ENCODE results near the gene CLIP2.

The CLIP2 gene

GRCh38 chr7:74344132-74344496 lies 54.9 kb downstream of the CLIP2 start:
- TF ChIP-seq ZC3H10 (CRISPR knock-in tag; IDR thresholded peaks at IDR 0.05) (no peak), ESRRG (CRISPR knock-in tag; IDR thresholded peaks at IDR 0.05) (no peak), ZNF70 (CRISPR knock-in tag; IDR thresholded peaks at IDR 0.05) (no peak), ISL1 (CRISPR knock-in tag; IDR thresholded peaks at IDR 0.05) (no peak), CSDC2 (CRISPR knock-in tag; IDR thresholded peaks at IDR 0.05) (no peak), ZFP3 (CRISPR knock-in tag; IDR thresholded peaks at IDR 0.05) (no peak), CREB5 (CRISPR knock-in tag; IDR thresholded peaks at IDR 0.05; ENCODE audit: low read depth) (no peak), OSR1 (CRISPR knock-in tag; IDR thresholded peaks at IDR 0.05) (no peak), PPARA (CRISPR knock-in tag; IDR thresholded peaks at IDR 0.05; ENCODE audit: borderline replicate concordance) (no peak), ZFP30 (CRISPR knock-in tag; IDR thresholded peaks at IDR 0.05) (no peak), TCF4 (CRISPR knock-in tag; IDR thresholded peaks at IDR 0.05; ENCODE audit: borderline replicate concordance) (no peak), PATZ1 (CRISPR knock-in tag; IDR thresholded peaks at IDR 0.05; ENCODE audit: borderline replicate concordance) (no peak), SNAI2 (CRISPR knock-in tag; IDR thresholded peaks at IDR 0.05) (no peak)
- peak; percentile 73 for ATAC-seq

- no peak for TF ChIP-seq PPARA (CRISPR knock-in tag; IDR thresholded peaks at IDR 0.05; ENCODE audit: borderline replicate concordance)
- no peak for TF ChIP-seq TOX (CRISPR knock-in tag; IDR thresholded peaks at IDR 0.05; ENCODE audit: borderline replicate concordance)
- TF ChIP-seq TSHZ2 (CRISPR knock-in tag; IDR thresholded peaks at IDR 0.05), result no peak
- TF ChIP-seq, protein P1, sequence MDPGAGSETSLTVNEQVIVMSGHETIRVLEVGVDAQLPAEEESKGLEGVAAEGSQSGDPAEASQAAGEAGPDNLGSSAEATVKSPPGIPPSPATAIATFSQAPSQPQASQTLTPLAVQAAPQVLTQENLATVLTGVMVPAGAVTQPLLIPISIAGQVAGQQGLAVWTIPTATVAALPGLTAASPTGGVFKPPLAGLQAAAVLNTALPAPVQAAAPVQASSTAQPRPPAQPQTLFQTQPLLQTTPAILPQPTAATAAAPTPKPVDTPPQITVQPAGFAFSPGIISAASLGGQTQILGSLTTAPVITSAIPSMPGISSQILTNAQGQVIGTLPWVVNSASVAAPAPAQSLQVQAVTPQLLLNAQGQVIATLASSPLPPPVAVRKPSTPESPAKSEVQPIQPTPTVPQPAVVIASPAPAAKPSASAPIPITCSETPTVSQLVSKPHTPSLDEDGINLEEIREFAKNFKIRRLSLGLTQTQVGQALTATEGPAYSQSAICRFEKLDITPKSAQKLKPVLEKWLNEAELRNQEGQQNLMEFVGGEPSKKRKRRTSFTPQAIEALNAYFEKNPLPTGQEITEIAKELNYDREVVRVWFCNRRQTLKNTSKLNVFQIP (CRISPR knock-in tag; IDR thresholded peaks at IDR 0.05; ENCODE audit: borderline replicate concordance, low read depth), result no peak
- TF ChIP-seq ZNF565 (CRISPR knock-in tag; conservative IDR thresholded peaks at IDR 0.05; ENCODE audit: low read depth), result no peak
- TF ChIP-seq ZFP30 (CRISPR knock-in tag; IDR thresholded peaks at IDR 0.05), result no peak
- TF ChIP-seq ESRRG (CRISPR knock-in tag; IDR thresholded peaks at IDR 0.05), result no peak
- TF ChIP-seq ZNF8 (CRISPR knock-in tag; IDR thresholded peaks at IDR 0.05), result no peak
- TF ChIP-seq BACH2 (CRISPR knock-in tag; IDR thresholded peaks at IDR 0.05; ENCODE audit: borderline replicate concordance), result no peak
- no peak for TF ChIP-seq OSR1 (CRISPR knock-in tag; IDR thresholded peaks at IDR 0.05)
- no peak for TF ChIP-seq SNAI2 (CRISPR knock-in tag; IDR thresholded peaks at IDR 0.05)
- TF ChIP-seq ISL1 (CRISPR knock-in tag; IDR thresholded peaks at IDR 0.05), result no peak
- no peak for TF ChIP-seq CREB5 (CRISPR knock-in tag; IDR thresholded peaks at IDR 0.05; ENCODE audit: low read depth)
- TF ChIP-seq CSDC2 (CRISPR knock-in tag; IDR thresholded peaks at IDR 0.05), result no peak
- no peak for TF ChIP-seq RARB (CRISPR knock-in tag; IDR thresholded peaks at IDR 0.05)
- no peak for TF ChIP-seq ZFP3 (CRISPR knock-in tag; IDR thresholded peaks at IDR 0.05)
- ATAC-seq, result no peak
Observed at GRCh38 chr7:74344786-74345185, 55.6 kb downstream of the CLIP2 start.

- ATAC-seq, result no peak
- no peak for TF ChIP-seq CSDC2 (CRISPR knock-in tag; IDR thresholded peaks at IDR 0.05)
- TF ChIP-seq ZFP30 (CRISPR knock-in tag; IDR thresholded peaks at IDR 0.05), result no peak
- no peak for TF ChIP-seq PPARA (CRISPR knock-in tag; IDR thresholded peaks at IDR 0.05; ENCODE audit: borderline replicate concordance)
- TF ChIP-seq RARB (CRISPR knock-in tag; IDR thresholded peaks at IDR 0.05), result no peak
- no peak for TF ChIP-seq ZFP3 (CRISPR knock-in tag; IDR thresholded peaks at IDR 0.05)
- TF ChIP-seq CREB5 (CRISPR knock-in tag; IDR thresholded peaks at IDR 0.05; ENCODE audit: low read depth), result no peak
- TF ChIP-seq, protein P1 (CRISPR knock-in tag; IDR thresholded peaks at IDR 0.05; ENCODE audit: borderline replicate concordance, low read depth), result no peak
- TF ChIP-seq TSHZ2 (CRISPR knock-in tag; IDR thresholded peaks at IDR 0.05), result no peak
- no peak for TF ChIP-seq OSR1 (CRISPR knock-in tag; IDR thresholded peaks at IDR 0.05)
- TF ChIP-seq TCF4 (CRISPR knock-in tag; IDR thresholded peaks at IDR 0.05; ENCODE audit: borderline replicate concordance), result no peak
Observed at GRCh38 chr7:74345970-74346369, 56.8 kb downstream of the CLIP2 start.

Data from SK-N-SH treated with all-trans-retinoic acid at 6 μM for 48 hours (cell line).